ENCODE results near the gene HOXA13.

HOXA13 gene

DNA sequence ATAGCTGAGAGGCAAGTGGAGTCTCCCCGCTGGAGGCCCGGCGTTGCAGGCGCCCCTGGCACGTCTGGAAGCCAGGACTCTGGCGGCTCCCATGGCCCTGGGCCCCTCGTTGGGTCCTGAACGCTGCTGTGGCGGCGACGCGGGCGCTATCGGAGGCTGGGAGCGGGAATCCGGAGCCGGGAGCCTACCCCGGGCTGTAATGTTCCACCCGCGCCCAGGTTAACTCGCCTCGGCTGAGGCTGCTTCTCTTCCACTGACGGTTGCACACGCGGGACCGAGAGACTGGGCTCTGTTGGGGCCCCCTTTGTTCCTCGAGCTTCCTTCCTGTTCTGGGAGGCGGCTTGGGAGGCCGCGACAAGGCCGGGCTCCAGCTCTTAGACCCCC, 55.1 kb downstream of the HOXA13 start:
- Mint-ChIP-seq H3K36me3 (ENCODE audit: low read depth) (no peaks in the 10 kb centered on the region), H3K27me3 (peaks cover 44% of the 10 kb centered on the region), H3K27ac (no peak overlapping the region), H3K9me3 (no peaks in the 10 kb centered on the region), H3K4me3 (no peak overlapping the region), H3K4me1 (ENCODE audit: low read depth) (peaks cover 7% of the 10 kb centered on the region)

Measured in stimulated activated naive CD8-positive, alpha-beta T cell treated with anti-CD3 and anti-CD28 coated beads, Interleukin-15, Interleukin-2, amounts not matched to agents 100 ng/mL and 50 ng/mL, for 24 hours (primary cell).